Adrenal gland (tissue), 12 donors: ENCODE measurements around the gene RPL13. TPM values are rescaled to one million over a fixed set of nuclear protein-coding genes. Genes with fewer than 3 reads are reported as not detected.
A peak's percentile ranks its signal among the peaks of the same experiment; 100 is the strongest.

Experiments
- DNase-seq, 7 donors: peaks; one replicate each; pipeline ENCODE4 v3.0.0-alpha.2; 2019 to 2020
- H3K27ac ChIP-seq, 5 donors: fragments of 200-600 bp; sonication (generic) in 4 of 5; 1 replicate in 3 of 5; 2 replicates in 2 of 5; pipeline versions ENCODE4 v1.5.1 to v1.8.0; 2016 to 2020; ENCODE audit warnings: mild to moderate bottlenecking in 1 of 5
- H3K27me3 ChIP-seq: fragments of 200-600 bp; 2 replicates; pipeline ENCODE4 v1.8.0; 2021
- H3K36me3 ChIP-seq, 2 donors: fragments of 200-600 bp; replicated peaks in 1 of 2; 1 replicate in 1 of 2; 2 replicates in 1 of 2; pipeline versions ENCODE4 v1.5.1 to v1.8.0; 2018 to 2022
- H3K4me1 ChIP-seq, 2 donors: fragments of 200-600 bp; replicated peaks in 1 of 2; 1 replicate in 1 of 2; 2 replicates in 1 of 2; pipeline versions ENCODE4 v1.5.1 to v1.8.0; 2018 to 2021
- H3K4me3 ChIP-seq, 4 donors: fragments of 200-600 bp; sonication (generic) in 3 of 4; one replicate each; pipeline ENCODE4 v1.5.1; 2016 to 2018
- H3K9me3 ChIP-seq, 3 donors: fragments of 200-600 bp; sonication (generic) in 1 of 3; replicated peaks in 1 of 3; 1 replicate in 2 of 3; 2 replicates in 1 of 3; pipeline versions ENCODE4 v1.5.1 to v1.8.0; 2016 to 2021
- CTCF ChIP-seq, 6 experiments: fragments of 450-650 bp in 4 of 6; fragments of 200-600 bp in 2 of 6; sonication (generic) in 1 of 6; IDR thresholded peaks; 1 replicate in 5 of 6; 2 replicates in 1 of 6; pipeline versions ENCODE4 v1.5.1 to v1.8.0; 2016 to 2021; ENCODE audit warnings: antibody characterized with exemption in 6 of 6, mild to moderate bottlenecking in 2 of 6, moderate library complexity in 1 of 6
- POLR2A ChIP-seq, 2 donors: fragments of 450-650 bp; IDR thresholded peaks; one replicate each; pipeline ENCODE4 v1.6.1; 2017; ENCODE audit warnings: antibody characterized with exemption in 2 of 2, mild to moderate bottlenecking in 2 of 2, moderate library complexity in 1 of 2
- WGBS, 4 donors: extraction: QIAGEN DNeasy Blood & Tissue Kit in 2 of 4; methylation state at CpG; one replicate each; pipeline versions ENCODE4 v1.1.5 to v1.1.7; 2013 to 2017; 5-methylcytosine and 5-hydroxymethylcytosine counted together
- intact Hi-C, 2 donors: fragments of 100-400 bp; cut with DNase I; formaldehyde crosslinking; loops; one replicate each; pipeline versions ENCODE4 v1.14.1 to v1.15.0; 2022 to 2023
- polyA plus RNA-seq, 3 donors: library from polyadenylated mRNA; stranded (reverse); fragments of 200-250 nt in 2 of 3; fragments of 350-450 nt in 1 of 3; fragmentation: Illumina TruSeq in 1 of 3; extraction: RNeasy Lipid Tissue Mini Kit (QIAGEN cat#74804) in 1 of 3; gene quantifications; one replicate each; pipeline ENCODE4 v1.2.3, GENCODE V29; 2013 to 2014
- total RNA-seq, 9 donors: library from RNA; depleted of rRNA in 4 of 9; stranded (reverse); fragments of >200 nt in 4 of 9; fragments of 120-200 nt in 1 of 9; fragmentation: NEBNext Ultra II Directional in 1 of 9; extraction: Animal tissue kit (Norgen Biotek cat#: 25700) in 1 of 9; gene quantifications; one replicate each; pipeline versions ENCODE4 v1.1.0 to v1.2.4, GENCODE V29; 2013 to 2023
- donor health status: healthy with polysubstance abuse.
- donor health status: Bipolar disorder and iron deficiency.
- donor health status: DM: yes; HTN: yes; CAD: no.
- donor health status: DM: no; HTN: no; CAD: no.
- donor health status: DM: no; HTN: no; CAD: no.
- donor health status: DM: yes; HTN: yes; CAD: no.

Gene RPL13
- total and polyA plus RNA-seq, 12 donors: 893 to 12,881 (median 3,471) TPM

- DNase-seq: no peak
- no peak overlapping the region for H3K27ac ChIP-seq
- peaks cover 0 to 13% of the 10 kb centered on the region in 2 donors for H3K4me1 ChIP-seq
- peaks cover 32% of the 10 kb centered on the region for H3K27me3 ChIP-seq
- no peaks in the 10 kb centered on the region for H3K36me3 ChIP-seq
- H3K9me3 ChIP-seq: no peaks in the 10 kb centered on the region
- intact Hi-C loops: no loop called here
- 64 to 87% (median 80%) methylated on average over 9 to 14 of the region's 14 CpGs for WGBS, 4 donors
- no peak overlapping the region for H3K4me3 ChIP-seq
- no peak for TF ChIP-seq POLR2A (IDR thresholded peaks at IDR 0.05)
- no peak for TF ChIP-seq CTCF (IDR thresholded peaks at IDR 0.05)
Observed at GRCh38 chr16:89572073-89572484, 11.6 kb downstream of the RPL13 start.

DNA sequence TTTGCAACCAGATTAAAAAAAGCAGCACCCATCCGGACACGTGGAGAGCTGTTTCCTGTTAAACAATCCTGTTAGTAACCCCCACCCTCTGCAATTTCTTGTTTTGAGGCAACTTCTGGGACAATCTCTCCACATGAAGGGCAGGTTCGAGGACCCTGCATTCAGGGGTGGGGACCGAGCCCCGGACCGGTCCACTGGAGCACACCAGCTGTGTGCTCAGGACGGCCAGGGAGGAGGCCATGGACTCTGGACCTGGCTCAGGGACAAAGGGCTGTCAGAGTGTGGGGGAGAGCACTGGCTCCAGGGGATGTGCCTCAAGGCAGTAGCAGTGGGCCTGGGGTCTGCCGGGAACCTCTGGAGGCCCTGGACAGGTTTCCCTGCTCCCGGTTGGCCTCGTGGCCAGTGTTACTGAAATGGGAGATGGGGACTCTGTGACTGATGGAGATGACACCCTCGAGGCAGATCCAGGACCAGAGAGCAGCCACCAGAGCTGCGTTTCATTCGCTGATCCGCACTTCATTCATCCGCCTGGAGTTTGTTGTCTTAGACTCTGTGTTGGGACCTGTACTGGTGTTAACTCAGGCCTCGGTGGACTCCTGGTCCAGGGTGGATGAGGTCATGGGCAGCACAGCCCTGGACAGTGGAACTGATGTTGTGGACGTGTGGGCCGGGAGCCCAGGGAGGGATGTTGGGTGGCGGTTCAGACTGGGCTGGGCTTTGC, 12.2 kb downstream of the RPL13 start:
- no peaks in the 10 kb centered on the region for H3K36me3 ChIP-seq
- no peak overlapping the region for H3K27ac ChIP-seq
- H3K4me3 ChIP-seq: no peak overlapping the region
- H3K9me3 ChIP-seq: no peaks in the 10 kb centered on the region
- peaks cover 0 to 13% of the 10 kb centered on the region in 2 donors for H3K4me1 ChIP-seq
- TF ChIP-seq POLR2A (IDR thresholded peaks at IDR 0.05) (no peak), CTCF (IDR thresholded peaks at IDR 0.05) (no peak)
- WGBS, 4 donors: 69 to 81% (median 77%) methylated on average over 12 to 19 of the region's 19 CpGs
- no peak for DNase-seq
- intact Hi-C loops: no loop called here
- peaks cover 32% of the 10 kb centered on the region for H3K27me3 ChIP-seq

DNA sequence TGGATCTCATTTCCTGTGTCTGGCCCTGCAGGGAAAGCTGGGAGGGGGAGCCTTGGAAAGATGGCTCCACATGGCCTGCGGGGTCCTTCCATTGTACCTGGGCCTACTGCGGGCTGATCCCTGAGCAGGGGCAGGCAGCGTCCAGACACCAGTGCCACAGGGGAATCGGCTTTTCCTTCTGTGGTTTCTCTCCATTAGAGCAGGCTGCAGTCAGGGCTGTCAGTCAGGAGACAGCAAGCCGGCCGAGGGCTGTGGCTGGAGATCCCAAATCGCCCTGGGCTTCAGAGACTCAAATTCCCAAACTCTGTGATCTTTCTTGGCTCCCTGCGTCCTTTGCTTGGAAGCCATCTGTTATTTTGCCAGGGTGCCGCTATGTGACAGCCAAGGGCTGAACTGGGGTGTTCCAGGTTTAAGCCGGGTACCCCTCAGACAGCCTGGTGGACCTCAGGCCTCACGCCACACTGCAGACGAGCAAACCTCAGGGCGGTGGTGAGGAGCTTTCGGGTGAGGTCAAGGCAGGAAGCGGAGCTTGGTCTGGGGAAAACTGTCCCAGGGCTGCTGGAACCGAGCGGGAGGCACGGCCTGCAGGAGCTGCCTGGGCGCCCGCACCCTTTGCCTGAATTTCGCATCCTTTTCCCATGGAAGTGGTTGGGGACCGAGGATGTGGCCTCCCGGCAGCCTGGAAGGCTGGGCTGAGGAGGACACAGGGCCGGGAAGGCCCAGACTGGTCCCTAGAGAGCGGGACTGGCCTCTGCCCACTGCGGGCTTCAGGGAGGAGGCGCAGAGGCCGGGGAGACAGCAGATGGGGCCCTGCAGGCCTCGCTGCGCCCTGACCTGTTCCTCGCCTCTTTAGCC, 13.6 kb downstream of the RPL13 start:
- H3K4me1 ChIP-seq: peaks cover 0 to 13% of the 10 kb centered on the region in 2 donors
- 69 to 84% (median 76%) methylated on average over 3 to 31 of the region's 31 CpGs for WGBS, 4 donors
- H3K27me3 ChIP-seq: peaks cover 32% of the 10 kb centered on the region
- H3K4me3 ChIP-seq: peak overlapping the region in 1 of 4 donors; percentile 33
- no peaks in the 10 kb centered on the region for H3K36me3 ChIP-seq
- no peak overlapping the region for H3K27ac ChIP-seq
- intact Hi-C loops: no loop called here
- no peaks in the 10 kb centered on the region for H3K9me3 ChIP-seq
- DNase-seq: no peak
- no peak for TF ChIP-seq POLR2A (IDR thresholded peaks at IDR 0.05)
- TF ChIP-seq CTCF (IDR thresholded peaks at IDR 0.05): no peak

GRCh38 chr16:89574681-89575246, 14.3 kb downstream of the RPL13 start:
- TF ChIP-seq CTCF (IDR thresholded peaks at IDR 0.05) (peak in 3 of 6 experiments; percentile 57 to 73 (median 60)), POLR2A (IDR thresholded peaks at IDR 0.05) (no peak)
- peak in 3 of 7 donors; percentile 40 to 58 (median 41) for DNase-seq
- 3 to 4% (median 3%) methylated on average over 14 to 55 of the region's 55 CpGs for WGBS, 4 donors
- intact Hi-C loops: loop anchor here in 1 of 2 donors (5.0 kb wide), 1 partner anchor 68 kb away; no protein-coding TSS in a partner anchor
- peaks cover 0 to 13% of the 10 kb centered on the region in 2 donors for H3K4me1 ChIP-seq
- no peak overlapping the region for H3K27ac ChIP-seq
- H3K27me3 ChIP-seq: peaks cover 32% of the 10 kb centered on the region
- no peaks in the 10 kb centered on the region for H3K36me3 ChIP-seq
- H3K4me3 ChIP-seq: peak overlapping the region in 1 of 4 donors; percentile 33
- no peaks in the 10 kb centered on the region for H3K9me3 ChIP-seq
